ENCODE results near the gene CFAP46. TPM values are rescaled to one million over a fixed set of nuclear protein-coding genes. Genes with fewer than 3 reads are reported as not detected.

Gene CFAP46
- total and polyA plus RNA-seq, 10 of the 15 experiments (the other 5 are each of a cell fraction or from before 2014, with no cell fraction given), result 0.01 to 0.18 (median 0.03) TPM; not detected in 7

DNA sequence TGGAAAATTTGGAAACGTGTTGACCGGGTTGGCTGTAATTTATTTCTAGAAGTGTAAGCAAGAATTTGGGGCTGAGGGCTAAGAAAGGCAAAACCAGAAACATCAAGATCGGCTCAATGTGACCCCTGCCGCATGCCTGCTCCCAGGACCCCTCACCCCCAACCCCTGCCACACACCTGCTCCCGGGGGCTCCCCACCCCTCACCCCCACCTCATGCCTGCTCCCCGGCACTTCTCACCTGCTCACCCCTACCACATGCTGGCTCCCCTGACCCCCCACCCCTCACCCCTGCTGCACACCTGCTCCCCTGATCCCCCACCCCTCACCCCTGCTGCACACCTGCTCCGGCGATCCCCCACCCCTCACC lies 19.0 kb upstream of the CFAP46 start (continued):
- no peak for TF ChIP-seq MEF2B (IDR thresholded peaks at IDR 0.05; ENCODE audit: partially characterized antibody, poor library complexity, severe bottlenecking)

DNA sequence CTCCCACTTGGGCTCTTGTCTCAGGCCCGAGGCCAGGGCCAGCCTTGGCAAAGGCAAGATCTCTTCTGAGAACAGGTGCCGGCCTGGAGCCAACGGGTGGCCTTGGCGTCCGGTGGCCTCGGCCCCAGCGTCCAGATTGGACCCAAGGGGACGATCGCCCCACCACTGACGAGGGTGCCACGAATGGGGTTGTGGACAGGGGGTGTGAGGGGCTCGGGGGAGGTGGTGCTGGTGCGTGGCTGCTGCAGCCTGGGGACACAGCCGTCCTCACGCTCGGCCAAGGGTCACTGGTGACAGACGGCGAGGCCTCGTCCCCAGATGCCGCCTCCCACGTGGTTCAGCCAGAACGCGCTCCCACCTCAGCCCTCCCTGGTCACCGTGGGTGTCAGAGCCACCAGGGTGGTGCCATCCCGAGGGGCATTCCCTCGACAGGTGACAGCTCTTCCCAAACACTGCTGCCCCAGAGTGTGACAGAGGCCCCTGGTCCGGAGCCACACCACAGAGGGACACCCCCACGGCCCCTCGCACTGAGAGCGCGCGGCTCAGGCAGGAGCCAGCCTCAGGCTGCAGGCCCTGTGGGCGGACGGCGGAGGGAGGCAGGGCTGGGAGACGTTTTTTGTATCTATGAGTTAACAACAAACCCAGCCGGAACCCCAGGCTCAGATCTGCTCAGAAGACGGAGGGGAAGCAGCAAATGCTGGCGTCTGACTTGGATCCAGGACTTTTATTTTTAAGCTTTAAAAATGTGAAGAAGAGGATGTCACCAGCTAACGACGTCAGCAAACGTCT lies 18.5 kb upstream of the CFAP46 start:
- no peak overlapping the region for H3K4me3 ChIP-seq
- H3K27ac ChIP-seq (ENCODE audit: control insufficient read depth, insufficient read depth), result no peak overlapping the region
- H3K9me3 ChIP-seq (replicated peaks; ENCODE audit: control insufficient read depth, insufficient read depth, low read length), result no peaks in the 10 kb centered on the region
- no peak overlapping the region for H3K4me2 ChIP-seq (ENCODE audit: control insufficient read depth, insufficient read depth)
- ATAC-seq (no peak), FAIRE-seq (no peak), DNase-seq (ENCODE audit: low read depth, low spot score) (no peak)
- H2AFZ ChIP-seq (ENCODE audit: control insufficient read depth, low read depth, low read length), result no peak overlapping the region
- BruUV-seq (replicated peaks), result no TSS peak
- RAD21 ChIA-PET (ENCODE audit: unreplicated experiment), result no interaction called here
- CTCF ChIA-PET, result no interaction called here
- H3K4me1 ChIP-seq (ENCODE audit: control insufficient read depth, insufficient read depth, low read length), result peaks cover 3% of the 10 kb centered on the region; the same call in 1 of the 2 replicates
- POLR2A ChIA-PET, result no interaction called here
- WGBS (ENCODE audit: insufficient coverage, insufficient replicate concordance, low lambda C conversion rate, missing lambda C conversion rate), result 71% methylated on average over 37 of the region's 42 CpGs
- H4K20me1 ChIP-seq (ENCODE audit: control insufficient read depth, insufficient read depth), result no peaks in the 10 kb centered on the region
- SMC1A ChIA-PET (ENCODE audit: uncharacterized antibody, unreplicated experiment), result no interaction called here
- intact Hi-C loops (cut with micrococcal nuclease; ENCODE audit: unreplicated experiment), result no loop called here
- no peaks in the 10 kb centered on the region for H3K36me3 ChIP-seq (ENCODE audit: control insufficient read depth in 2 of 2, insufficient read depth in 2 of 2, low read length in 1 of 2)
- in situ Hi-C loops (cut with MboI), result no loop called here
- H3K27me3 ChIP-seq (replicated peaks in 1 of 2; ENCODE audit: control insufficient read depth in 2 of 2, insufficient read depth in 2 of 2, low read length in 1 of 2), result no peaks in the 10 kb centered on the region; a peak in 1 of 4 replicates
- no peak overlapping the region for H3K9ac ChIP-seq (ENCODE audit: control insufficient read depth, insufficient read depth, low read length)
- H3K79me2 ChIP-seq (ENCODE audit: control insufficient read depth, insufficient read depth, low read length), result no peaks in the 10 kb centered on the region
- TF ChIP-seq MYC (IDR thresholded peaks at IDR 0.05; ENCODE audit: insufficient read depth, insufficient read length, insufficient replicate concordance, low read length, severe bottlenecking), result no peak

- ChIA-PET RAD21 (ENCODE audit: unreplicated experiment) (no interaction called here), POLR2A (no interaction called here), SMC1A (ENCODE audit: uncharacterized antibody, unreplicated experiment) (no interaction called here), CTCF (no interaction called here)
- Histone ChIP-seq H3K9me3 (replicated peaks; ENCODE audit: control insufficient read depth, insufficient read depth, low read length) (no peaks in the 10 kb centered on the region), H2AFZ (ENCODE audit: control insufficient read depth, low read depth, low read length) (no peak overlapping the region), H3K27ac (ENCODE audit: control insufficient read depth, insufficient read depth) (no peak overlapping the region), H3K79me2 (ENCODE audit: control insufficient read depth, insufficient read depth, low read length) (no peaks in the 10 kb centered on the region), H3K27me3 (replicated peaks in 1 of 2; ENCODE audit: control insufficient read depth in 2 of 2, insufficient read depth in 2 of 2, low read length in 1 of 2) (no peaks in the 10 kb centered on the region), H3K9ac (ENCODE audit: control insufficient read depth, insufficient read depth, low read length) (no peak overlapping the region), H4K20me1 (ENCODE audit: control insufficient read depth, insufficient read depth) (no peaks in the 10 kb centered on the region), H3K36me3 (ENCODE audit: control insufficient read depth in 2 of 2, insufficient read depth in 2 of 2, low read length in 1 of 2) (no peaks in the 10 kb centered on the region), H3K4me2 (ENCODE audit: control insufficient read depth, insufficient read depth) (no peak overlapping the region), H3K4me1 (ENCODE audit: control insufficient read depth, insufficient read depth, low read length) (peaks cover 3% of the 10 kb centered on the region; the same call in 1 of the 2 replicates), H3K4me3 (no peak overlapping the region)
- WGBS (ENCODE audit: insufficient coverage, insufficient replicate concordance, low lambda C conversion rate, missing lambda C conversion rate), result 67% methylated on average over 19 of the region's 19 CpGs
- no TSS peak for BruUV-seq (replicated peaks)
- in situ Hi-C loops (cut with MboI), result no loop called here
- ATAC-seq (no peak), FAIRE-seq (no peak), DNase-seq (ENCODE audit: low read depth, low spot score) (no peak)
- intact Hi-C loops (cut with micrococcal nuclease; ENCODE audit: unreplicated experiment), result no loop called here
- TF ChIP-seq RELA (IDR thresholded peaks at IDR 0.05; ENCODE audit: borderline replicate concordance, partially characterized antibody) (no peak), PRDM15 (CRISPR knock-in tag; IDR thresholded peaks at IDR 0.05) (no peak), ZNF384 (IDR thresholded peaks at IDR 0.05; ENCODE audit: borderline replicate concordance, low read depth, low read length) (no peak)
- TF ChIP-seq, protein P1, sequence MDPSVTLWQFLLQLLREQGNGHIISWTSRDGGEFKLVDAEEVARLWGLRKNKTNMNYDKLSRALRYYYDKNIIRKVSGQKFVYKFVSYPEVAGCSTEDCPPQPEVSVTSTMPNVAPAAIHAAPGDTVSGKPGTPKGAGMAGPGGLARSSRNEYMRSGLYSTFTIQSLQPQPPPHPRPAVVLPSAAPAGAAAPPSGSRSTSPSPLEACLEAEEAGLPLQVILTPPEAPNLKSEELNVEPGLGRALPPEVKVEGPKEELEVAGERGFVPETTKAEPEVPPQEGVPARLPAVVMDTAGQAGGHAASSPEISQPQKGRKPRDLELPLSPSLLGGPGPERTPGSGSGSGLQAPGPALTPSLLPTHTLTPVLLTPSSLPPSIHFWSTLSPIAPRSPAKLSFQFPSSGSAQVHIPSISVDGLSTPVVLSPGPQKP (IDR thresholded peaks at IDR 0.05; ENCODE audit: low read depth, low read length), result no peak
Measured at GRCh38 chr10:132960071-132960472, 17.7 kb upstream of the CFAP46 start.
